GM23338 (cell line): Measurements from ENCODE around the gene SUN2. TPM values are rescaled to one million over a fixed set of nuclear protein-coding genes. Genes with fewer than 3 reads are reported as not detected.

Source experiments
- ATAC-seq: fragments of 200-7000 bp; cut with Tn5 transposase; 3 replicates; pipeline ENCODE4 v1.9.1; 2020
- DNase-seq: peaks from one replicate; pipeline ENCODE4 v3.0.0-alpha.2; 2015; ENCODE audit warnings: low spot score
- H2AFZ ChIP-seq: fragments of 200-600 bp; sonication (generic); 2 replicates; pipeline ENCODE4 v1.8.0; 2016; ENCODE audit warnings: antibody characterized with exemption, mild to moderate bottlenecking, moderate library complexity
- H3F3A ChIP-seq: fragments of 200-600 bp; sonication (generic); replicated peaks from 2 replicates; pipeline ENCODE4 v1.8.0; 2017; ENCODE audit warnings: antibody characterized with exemption, mixed run types, low read depth
- H3K27ac ChIP-seq: fragments of 200-600 bp; sonication (generic); 2 replicates; pipeline ENCODE4 v1.6.1; 2016; ENCODE audit warnings: low read depth
- H3K27me3 ChIP-seq: fragments of 200-600 bp; sonication (generic); 2 replicates; pipeline ENCODE4 v1.8.0; 2016; ENCODE audit warnings: mild to moderate bottlenecking, mixed run types, moderate library complexity; ENCODE audit not compliant: insufficient read depth
- H3K36me3 ChIP-seq: fragments of 200-600 bp; sonication (generic); 2 replicates; pipeline ENCODE4 v1.8.0; 2016; ENCODE audit warnings: mild to moderate bottlenecking; ENCODE audit not compliant: insufficient read depth
- H3K4me1 ChIP-seq: fragments of 200-600 bp; sonication (generic); 2 replicates; pipeline ENCODE4 v1.8.0; 2016; ENCODE audit warnings: mild to moderate bottlenecking, moderate library complexity; ENCODE audit not compliant: insufficient read depth
- H3K4me2 ChIP-seq: fragments of 200-600 bp; sonication (generic); 2 replicates; pipeline ENCODE4 v1.7.1; 2017; ENCODE audit warnings: mixed run types
- H3K4me3 ChIP-seq: fragments of 200-600 bp; sonication (generic); 2 replicates; pipeline ENCODE4 v1.6.1; 2016; ENCODE audit warnings: mixed run types
- H3K79me2 ChIP-seq: fragments of 200-600 bp; sonication (generic); replicated peaks from 2 replicates; pipeline ENCODE4 v1.8.0; 2017; ENCODE audit warnings: mild to moderate bottlenecking; ENCODE audit not compliant: insufficient read depth
- H3K9me2 ChIP-seq: fragments of 200-600 bp; sonication (generic); 2 replicates; pipeline ENCODE4 v1.8.0; 2017; ENCODE audit not compliant: insufficient read depth
- H4K20me1 ChIP-seq: fragments of 200-600 bp; sonication (generic); replicated peaks from 2 replicates; pipeline ENCODE4 v1.8.0; 2017; ENCODE audit warnings: mild to moderate bottlenecking; ENCODE audit not compliant: insufficient read depth
- H3K27ac Mint-ChIP-seq: 2 replicates; pipeline ENCODE4 v1.8.0; 2020; ENCODE audit warnings: inconsistent platforms, mild to moderate bottlenecking, moderate library complexity, mixed read lengths
- H3K27me3 Mint-ChIP-seq: 3 replicates; pipeline ENCODE4 v1.8.0; 2022; ENCODE audit warnings: low read depth, mild to moderate bottlenecking, moderate library complexity, mixed read lengths, inconsistent platforms; ENCODE audit not compliant: insufficient read depth, poor library complexity
- H3K36me3 Mint-ChIP-seq: 3 replicates; pipeline ENCODE4 v1.8.0; 2021; ENCODE audit warnings: low read depth, mild to moderate bottlenecking, inconsistent platforms, moderate library complexity, mixed read lengths
- H3K4me1 Mint-ChIP-seq: 3 replicates; pipeline ENCODE4 v1.8.0; 2020; ENCODE audit warnings: mild to moderate bottlenecking, inconsistent platforms, mixed read lengths
- H3K4me3 Mint-ChIP-seq: 3 replicates; pipeline ENCODE4 v1.8.0; 2021; ENCODE audit warnings: moderate library complexity, mild to moderate bottlenecking, inconsistent platforms, mixed read lengths
- H3K9me3 Mint-ChIP-seq: 3 replicates; pipeline ENCODE4 v1.8.0; 2020; ENCODE audit warnings: moderate library complexity, mild to moderate bottlenecking, inconsistent platforms, mixed read lengths
- CREB1 ChIP-seq: fragments of 250-450 bp; sonication (Bioruptor Pico); IDR thresholded peaks from 2 replicates; pipeline ENCODE4 v1.5.0; 2020; ENCODE audit warnings: low read depth, mild to moderate bottlenecking, moderate library complexity
- CTCF ChIP-seq, 2 experiments: fragments of 200-600 bp in 1 of 2; sonication (generic) in 1 of 2; conservative IDR thresholded peaks; 2 replicates each; pipeline versions ENCODE4 v1.5.1 to v1.6.1; 2016 to 2017; ENCODE audit warnings: antibody characterized with exemption in 2 of 2, low read depth in 2 of 2, mild to moderate bottlenecking in 2 of 2, moderate library complexity in 1 of 2
- ETS1 ChIP-seq: IDR thresholded peaks from 2 replicates; pipeline ENCODE4 v1.6.1; 2016; ENCODE audit warnings: antibody characterized with exemption
- EZH2phosphoT487 ChIP-seq: fragments of 200-600 bp; sonication (generic); IDR thresholded peaks from one replicate; pipeline ENCODE4 v1.8.1; 2018; ENCODE audit warnings: antibody characterized with exemption; ENCODE audit not compliant: unreplicated experiment
- JUNB ChIP-seq: IDR thresholded peaks from one replicate; pipeline ENCODE4 v1.6.1; 2016; ENCODE audit warnings: antibody characterized with exemption; ENCODE audit not compliant: unreplicated experiment
- NANOG ChIP-seq: IDR thresholded peaks from 2 replicates; pipeline ENCODE4 v1.6.1; 2016; ENCODE audit warnings: antibody characterized with exemption, borderline replicate concordance
- POLR2AphosphoS5 ChIP-seq: IDR thresholded peaks from 2 replicates; pipeline ENCODE4 v1.6.1; 2016; ENCODE audit warnings: antibody characterized with exemption, low read depth
- REST ChIP-seq: IDR thresholded peaks from one replicate; pipeline ENCODE4 v1.6.1; 2018; ENCODE audit warnings: antibody characterized with exemption; ENCODE audit not compliant: unreplicated experiment
- STAT1 ChIP-seq: IDR thresholded peaks from one replicate; pipeline ENCODE4 v1.6.1; 2016; ENCODE audit warnings: antibody characterized with exemption; ENCODE audit not compliant: unreplicated experiment
- ZNF114 ChIP-seq: fragments of 250-450 bp; sonication (Bioruptor Pico); IDR thresholded peaks from 2 replicates; pipeline ENCODE4 v1.5.0; 2020; ENCODE audit warnings: mild to moderate bottlenecking, moderate library complexity
- ZNF331 ChIP-seq: fragments of 250-450 bp; sonication (Bioruptor Pico); IDR thresholded peaks from 2 replicates; pipeline ENCODE4 v1.5.0; 2020; ENCODE audit warnings: low read depth, mild to moderate bottlenecking, moderate library complexity
- polyA plus RNA-seq: library from polyadenylated mRNA; unstranded; fragments of >200 nt; fragmentation: Nextera tagmentation; extraction: Ambion mirVana; gene quantifications from 2 replicates; pipeline ENCODE4 v1.2.1, GENCODE V29; 2016
- total RNA-seq: library from RNA; depleted of rRNA; stranded (reverse); fragments of >200 nt; shearing (Covaris generic); gene quantifications from 2 replicates; pipeline ENCODE4 v1.2.3, GENCODE V29; 2014

The SUN2 gene
- total and polyA plus RNA-seq, 2 experiments from 2014 or later: 7.2 to 17.6 TPM

- TF ChIP-seq REST (no peak), POLR2AphosphoS5 (no peak), STAT1 (no peak), EZH2phosphoT487 (no peak), ETS1 (no peak)
These were observed 20.1 kb downstream of the SUN2 start (continued) for GRCh38 chr22:38735465-38736256.

GRCh38 chr22:38735126-38735464, 20.7 kb downstream of the SUN2 start:
- Histone ChIP-seq H4K20me1 (peaks cover 11% of the 10 kb centered on the region; the same call in 1 of the 2 replicates), H3K27ac (no peak overlapping the region), H3K9me2 (no peaks in the 10 kb centered on the region), H2AFZ (no peak overlapping the region), H3K36me3 (peaks cover 1% of the 10 kb centered on the region; the same call in 1 of the 2 replicates), H3K79me2 (no peaks in the 10 kb centered on the region), H3K4me3 (no peak overlapping the region), H3F3A (0 out of 2 replicates have a peak, but pooled peaks cover 4% of the 10 kb centered on the region), H3K4me2 (no peak overlapping the region), H3K4me1 (no peaks in the 10 kb centered on the region), H3K27me3 (no peaks in the 10 kb centered on the region)
- Mint-ChIP-seq H3K4me3 (no peak overlapping the region), H3K9me3 (no peaks in the 10 kb centered on the region; the same call in 2 of the 3 replicates), H3K27ac (no peak overlapping the region; the same call in 1 of the 2 replicates), H3K4me1 (peaks cover 6% of the 10 kb centered on the region), H3K36me3 (peaks cover 43% of the 10 kb centered on the region), H3K27me3 (peaks cover 26% of the 10 kb centered on the region)
- no peak for ATAC-seq
- DNase-seq: no peak
- no peak for TF ChIP-seq ZNF331
- no peak for TF ChIP-seq ETS1
- TF ChIP-seq REST: no peak
- TF ChIP-seq NANOG: no peak
- TF ChIP-seq EZH2phosphoT487: no peak
- TF ChIP-seq ZNF114: no peak
- TF ChIP-seq CREB1 (CRISPR knock-in tag): no peak
- TF ChIP-seq STAT1: no peak
- no peak for TF ChIP-seq CTCF (conservative IDR thresholded peaks at IDR 0.05; ENCODE audit: low read depth in 2 of 2)
- no peak for TF ChIP-seq JUNB
